Fibroblast of lung (primary cell): Measurements from ENCODE around the gene MLPH. TPM values are rescaled to one million over a fixed set of nuclear protein-coding genes. Genes with fewer than 3 reads are reported as not detected.

ENCODE experiments used
- DNase-seq, 2 donors: peaks; one replicate each; pipeline versions ENCODE4 v3.0.0 to v3.0.0-alpha.2; 2010; ENCODE audit warnings: low read depth in 2 of 2
- H2AFZ ChIP-seq: 2 replicates; pipeline ENCODE4 v1.5.1; 2012; ENCODE audit warnings: low read length, control low read depth, inconsistent platforms
- H3K27ac ChIP-seq: 2 replicates; pipeline ENCODE4 v1.5.1; 2011; ENCODE audit warnings: low read length, control low read depth; ENCODE audit not compliant: insufficient read depth
- H3K27me3 ChIP-seq: 2 replicates; pipeline ENCODE4 v1.5.1; 2011; ENCODE audit warnings: mild to moderate bottlenecking, low read length; ENCODE audit not compliant: control insufficient read depth, insufficient read depth
- H3K36me3 ChIP-seq: 2 replicates; pipeline ENCODE4 v1.5.1; 2011; ENCODE audit warnings: low read length; ENCODE audit not compliant: control insufficient read depth, insufficient read depth
- H3K4me1 ChIP-seq: 2 replicates; pipeline ENCODE4 v1.5.1; 2011; ENCODE audit warnings: low read length; ENCODE audit not compliant: control insufficient read depth, insufficient read depth; ENCODE audit errors: extremely low read depth
- H3K4me2 ChIP-seq: 2 replicates; pipeline ENCODE4 v1.5.1; 2011; ENCODE audit warnings: low read length, control low read depth; ENCODE audit not compliant: insufficient read depth; ENCODE audit errors: extremely low read depth
- H3K4me3 ChIP-seq, 4 experiments: fragments of 200-600 bp in 1 of 4; sonication (generic) in 1 of 4; replicated peaks in 1 of 4; 2 replicates each; pipeline ENCODE4 v1.5.1; 2011 to 2016; ENCODE audit warnings: low read length in 4 of 4, low read depth in 3 of 4, mild to moderate bottlenecking in 3 of 4, control low read depth in 2 of 4, inconsistent platforms in 1 of 4, mixed read lengths in 1 of 4; ENCODE audit not compliant: insufficient read depth in 1 of 4; ENCODE audit errors: control extremely low read depth in 1 of 4
- H3K79me2 ChIP-seq: 2 replicates; pipeline ENCODE4 v1.5.1; 2012; ENCODE audit warnings: mild to moderate bottlenecking, low read length, inconsistent platforms; ENCODE audit not compliant: control insufficient read depth, insufficient read depth
- H3K9ac ChIP-seq: 2 replicates; pipeline ENCODE4 v1.5.1; 2011; ENCODE audit warnings: mild to moderate bottlenecking, low read length, control low read depth; ENCODE audit not compliant: insufficient read depth
- H3K9me3 ChIP-seq: 2 replicates; pipeline ENCODE4 v1.5.1; 2012; ENCODE audit warnings: low read depth, low read length; ENCODE audit not compliant: control insufficient read depth, insufficient read depth
- H4K20me1 ChIP-seq: 2 replicates; pipeline ENCODE4 v1.5.1; 2011; ENCODE audit warnings: low read length; ENCODE audit not compliant: control insufficient read depth, insufficient read depth; ENCODE audit errors: extremely low read depth
- CTCF ChIP-seq, 2 donors: IDR thresholded peaks in 1 of 2; conservative IDR thresholded peaks in 1 of 2; 1 replicate in 1 of 2; 2 replicates in 1 of 2; pipeline ENCODE4 v1.5.1; 2011 to 2012; ENCODE audit warnings: low read length in 2 of 2, control low read depth in 1 of 2, inconsistent platforms in 1 of 2, low read depth in 1 of 2, mild to moderate bottlenecking in 1 of 2
- EZH2 ChIP-seq: IDR thresholded peaks from 2 replicates; pipeline ENCODE4 v1.5.1; 2012; ENCODE audit warnings: low read length, control low read depth, mild to moderate bottlenecking; ENCODE audit errors: missing control alignments
- polyA plus RNA-seq, 2 donors: library from polyadenylated mRNA; depleted of rRNA in 1 of 2; stranded (reverse) in 1 of 2; unstranded in 1 of 2; fragments of >200 nt; gene quantifications; 2 replicates each; pipeline ENCODE4 v1.2.1, GENCODE V29; 2011 to 2012; ENCODE audit warnings: missing spikeins in 1 of 2
- total RNA-seq: library from RNA; depleted of rRNA; stranded (reverse); fragments of >200 nt; gene quantifications from 2 replicates; pipeline ENCODE4 v1.2.1, GENCODE V29; 2014

The MLPH gene
- total and polyA plus RNA-seq, 2 donors (not counting 1 experiment from before 2014, with no cell fraction given) = 3.1 to 10.7 TPM

GRCh38 chr2:237572021-237572741 lies 85.1 kb downstream of the MLPH start:
- Histone ChIP-seq H3K79me2 (no peaks in the 10 kb centered on the region), H3K9ac (no peak overlapping the region), H4K20me1 (no peaks in the 10 kb centered on the region), H3K36me3 (no peaks in the 10 kb centered on the region), H3K9me3 (no peaks in the 10 kb centered on the region), H3K4me2 (peak overlapping the region; percentile 66), H3K4me1 (peaks cover 2% of the 10 kb centered on the region), H3K27me3 (no peaks in the 10 kb centered on the region), H3K4me3 (peak overlapping the region in 1 of 4 experiments; percentile 28), H2AFZ (peak overlapping the region; percentile 20), H3K27ac (no peak overlapping the region)
- DNase-seq = peak; percentile 84 to 93
- TF ChIP-seq EZH2 (no peak), CTCF (conservative IDR thresholded peaks at IDR 0.05 in 1 of 2, IDR thresholded peaks at IDR 0.05 in 1 of 2; ENCODE audit: low read depth in 1 of 2, low read length in 2 of 2) (peak; percentile 92 to 93)

DNA sequence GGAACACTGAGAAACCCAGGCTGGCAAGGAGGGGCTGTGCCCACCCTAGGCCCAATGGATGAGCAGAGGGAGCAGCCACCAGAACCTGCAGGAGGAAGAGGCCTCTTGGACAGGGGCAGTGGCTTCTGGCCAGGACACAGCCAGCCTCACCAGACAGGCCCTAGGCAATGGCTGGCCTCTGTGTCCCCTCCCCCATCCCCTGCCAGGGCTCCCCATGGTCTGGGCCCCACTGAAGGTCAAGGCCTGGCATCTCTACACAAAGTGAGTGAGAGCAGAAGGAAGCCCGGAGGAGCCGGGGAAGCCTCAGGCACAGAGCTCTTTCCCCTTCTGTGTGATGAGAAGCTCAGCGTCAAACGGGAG lies 85.7 kb downstream of the MLPH start:
- H2AFZ ChIP-seq = no peak overlapping the region
- TF ChIP-seq EZH2 = no peak
- no peak for TF ChIP-seq CTCF (conservative IDR thresholded peaks at IDR 0.05 in 1 of 2, IDR thresholded peaks at IDR 0.05 in 1 of 2; ENCODE audit: low read depth in 1 of 2, low read length in 2 of 2)
- peaks cover 2% of the 10 kb centered on the region for H3K4me1 ChIP-seq
- no peaks in the 10 kb centered on the region for H3K36me3 ChIP-seq
- no peak for DNase-seq
- no peak overlapping the region for H3K4me3 ChIP-seq
- no peak overlapping the region for H3K27ac ChIP-seq
- no peaks in the 10 kb centered on the region for H3K27me3 ChIP-seq
- no peak overlapping the region for H3K9ac ChIP-seq
- H4K20me1 ChIP-seq = no peaks in the 10 kb centered on the region
- no peaks in the 10 kb centered on the region for H3K9me3 ChIP-seq
- no peaks in the 10 kb centered on the region for H3K79me2 ChIP-seq
- no peak overlapping the region for H3K4me2 ChIP-seq

DNA sequence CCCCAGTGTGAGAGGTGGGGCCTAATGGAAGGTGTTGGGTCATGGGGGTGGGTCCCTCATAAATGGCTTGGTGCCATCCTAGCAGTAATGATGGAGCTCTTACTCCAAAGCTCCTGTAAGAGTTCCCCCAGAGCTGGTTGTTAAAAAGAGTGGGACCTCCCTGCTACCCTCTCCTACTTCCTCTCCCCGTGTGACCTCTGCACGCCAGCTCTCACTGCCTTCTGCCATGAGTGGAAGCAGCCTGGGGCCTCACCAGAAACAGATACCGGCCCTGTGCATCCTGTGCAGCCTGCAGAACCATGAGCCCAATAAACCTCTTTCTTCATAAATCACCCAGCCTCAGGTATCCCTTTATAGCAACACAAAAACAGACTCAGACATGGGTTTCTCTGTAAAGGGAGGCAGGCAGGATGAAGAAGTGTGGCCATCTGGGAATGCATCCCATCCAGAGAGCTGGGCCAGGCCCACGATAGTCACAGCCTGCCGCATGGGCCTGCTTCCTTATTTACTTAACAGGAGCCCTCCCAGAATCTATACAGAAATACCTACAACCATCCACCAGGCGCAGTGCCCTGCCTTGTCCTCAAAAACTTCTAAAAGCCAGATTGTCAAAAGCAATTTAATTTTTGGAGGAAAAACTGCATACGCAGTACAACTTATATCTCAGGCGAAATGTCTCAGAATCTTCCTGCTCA lies 86.8 kb downstream of the MLPH start:
- H3K4me3 ChIP-seq = no peak overlapping the region
- DNase-seq = no peak
- no peak overlapping the region for H2AFZ ChIP-seq
- no peaks in the 10 kb centered on the region for H4K20me1 ChIP-seq
- no peak overlapping the region for H3K9ac ChIP-seq
- H3K4me1 ChIP-seq = peaks cover 2% of the 10 kb centered on the region
- H3K27me3 ChIP-seq = no peaks in the 10 kb centered on the region
- no peak for TF ChIP-seq CTCF (conservative IDR thresholded peaks at IDR 0.05 in 1 of 2, IDR thresholded peaks at IDR 0.05 in 1 of 2; ENCODE audit: low read depth in 1 of 2, low read length in 2 of 2)
- no peak for TF ChIP-seq EZH2
- no peaks in the 10 kb centered on the region for H3K36me3 ChIP-seq
- H3K4me2 ChIP-seq = no peak overlapping the region
- H3K9me3 ChIP-seq = no peaks in the 10 kb centered on the region
- no peak overlapping the region for H3K27ac ChIP-seq
- no peaks in the 10 kb centered on the region for H3K79me2 ChIP-seq
